ENCODE results near the gene KRTAP4-12.
"Not testable (repeated sequence)": the region's sequence is repeated elsewhere in the genome, so short reads cannot be mapped to it uniquely, and the experiment has no call there.

The KRTAP4-12 gene

DNA sequence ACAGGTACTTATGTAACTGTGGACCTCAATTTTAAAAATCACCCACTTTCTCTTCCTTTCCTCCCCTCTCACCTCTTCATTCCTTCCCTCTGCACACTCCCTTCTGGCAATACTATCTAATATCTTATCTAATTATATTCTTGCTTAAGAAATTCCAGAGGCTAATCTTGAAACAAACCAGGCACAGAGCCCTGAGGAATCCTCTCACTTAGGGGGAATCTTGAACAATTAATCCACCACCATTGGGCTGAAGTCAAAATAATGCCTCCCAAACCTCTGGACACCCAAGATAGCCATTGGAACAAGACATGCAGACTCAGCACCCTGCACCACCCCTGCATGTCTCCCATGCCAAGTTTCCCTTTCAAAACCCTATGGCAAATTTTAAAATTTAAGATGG is 17.4 kb upstream of the KRTAP4-12 start:
- TF ChIP-seq, protein P1, sequence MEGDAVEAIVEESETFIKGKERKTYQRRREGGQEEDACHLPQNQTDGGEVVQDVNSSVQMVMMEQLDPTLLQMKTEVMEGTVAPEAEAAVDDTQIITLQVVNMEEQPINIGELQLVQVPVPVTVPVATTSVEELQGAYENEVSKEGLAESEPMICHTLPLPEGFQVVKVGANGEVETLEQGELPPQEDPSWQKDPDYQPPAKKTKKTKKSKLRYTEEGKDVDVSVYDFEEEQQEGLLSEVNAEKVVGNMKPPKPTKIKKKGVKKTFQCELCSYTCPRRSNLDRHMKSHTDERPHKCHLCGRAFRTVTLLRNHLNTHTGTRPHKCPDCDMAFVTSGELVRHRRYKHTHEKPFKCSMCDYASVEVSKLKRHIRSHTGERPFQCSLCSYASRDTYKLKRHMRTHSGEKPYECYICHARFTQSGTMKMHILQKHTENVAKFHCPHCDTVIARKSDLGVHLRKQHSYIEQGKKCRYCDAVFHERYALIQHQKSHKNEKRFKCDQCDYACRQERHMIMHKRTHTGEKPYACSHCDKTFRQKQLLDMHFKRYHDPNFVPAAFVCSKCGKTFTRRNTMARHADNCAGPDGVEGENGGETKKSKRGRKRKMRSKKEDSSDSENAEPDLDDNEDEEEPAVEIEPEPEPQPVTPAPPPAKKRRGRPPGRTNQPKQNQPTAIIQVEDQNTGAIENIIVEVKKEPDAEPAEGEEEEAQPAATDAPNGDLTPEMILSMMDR (conservative IDR thresholded peaks at IDR 0.05; ENCODE audit: low read depth, low read length), result no peak
- no peak for DNase-seq (ENCODE audit: low read depth)
- H3K4me3 ChIP-seq (ENCODE audit: low read length), result no peak overlapping the region

DNA sequence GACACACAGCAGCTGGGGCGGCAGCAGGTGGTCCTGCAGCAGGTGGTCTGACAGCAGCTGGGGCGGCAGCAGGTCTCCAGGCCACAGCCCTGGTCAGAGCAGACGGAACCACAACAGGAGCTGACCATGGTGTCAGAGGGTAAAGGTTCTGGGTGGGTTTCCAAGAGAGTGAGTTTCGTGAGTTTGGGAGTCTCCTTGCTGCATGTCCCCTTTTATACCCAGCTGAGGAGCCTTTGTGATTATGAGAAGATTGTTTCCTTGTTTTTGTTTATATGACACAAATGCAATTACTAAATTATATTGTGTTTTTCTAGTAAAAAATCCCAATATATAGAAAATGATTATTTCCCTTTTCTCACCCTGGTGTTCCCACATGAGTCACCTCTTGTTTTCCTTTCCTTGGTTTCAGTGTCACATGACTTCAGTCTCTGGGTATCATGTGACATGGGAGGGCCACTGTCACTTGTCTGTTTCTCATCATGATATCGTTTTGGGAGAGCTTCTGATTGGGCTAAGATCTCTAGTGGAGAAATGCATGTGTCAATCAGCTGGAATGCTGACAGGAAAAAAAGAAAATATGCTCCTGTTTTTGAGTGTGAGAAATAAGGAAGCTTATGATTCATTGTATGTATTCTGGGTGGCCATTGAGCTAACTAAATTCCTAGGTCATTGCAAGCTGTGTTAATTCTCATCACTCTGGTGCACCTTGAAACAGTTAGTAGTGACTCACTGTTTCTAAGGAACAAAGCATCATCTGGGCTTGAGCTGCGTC is 16.6 kb upstream of the KRTAP4-12 start, which contains the start of gene KRTAP4-6:
TSS of gene KRTAP4-6 (minus strand) at position 185 of the 772 bp plus-strand sequence. CDS start at position 128, 57 bp downstream.
- no peak within 1 kb of the TSS for H3K4me3 ChIP-seq (ENCODE audit: low read length)
- TF ChIP-seq, protein P1 (conservative IDR thresholded peaks at IDR 0.05; ENCODE audit: low read depth, low read length), result no peak
- peak; percentile 73 for DNase-seq (ENCODE audit: low read depth)

DNA sequence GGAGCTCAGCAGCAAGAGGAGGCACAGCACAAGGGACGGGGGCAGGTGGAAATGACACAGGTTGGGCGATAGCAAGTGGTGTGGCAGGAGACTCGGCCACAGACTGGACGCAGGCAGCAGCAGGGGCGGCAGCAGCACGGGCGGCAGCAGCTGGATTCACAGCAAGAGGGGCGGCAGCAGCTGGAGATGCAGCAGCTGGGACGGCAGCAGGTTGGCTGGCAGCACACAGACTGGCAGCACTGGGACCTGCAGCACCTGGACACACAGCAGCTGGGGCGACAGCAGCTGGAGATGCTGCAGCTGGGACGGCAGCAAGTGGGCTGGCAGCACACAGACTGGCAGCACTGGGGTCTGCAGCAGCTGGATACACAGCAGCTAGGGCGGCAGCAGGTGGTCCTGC is 15.9 kb upstream of the KRTAP4-12 start:
- not testable (repeated sequence) for DNase-seq (ENCODE audit: low read depth)

DNA sequence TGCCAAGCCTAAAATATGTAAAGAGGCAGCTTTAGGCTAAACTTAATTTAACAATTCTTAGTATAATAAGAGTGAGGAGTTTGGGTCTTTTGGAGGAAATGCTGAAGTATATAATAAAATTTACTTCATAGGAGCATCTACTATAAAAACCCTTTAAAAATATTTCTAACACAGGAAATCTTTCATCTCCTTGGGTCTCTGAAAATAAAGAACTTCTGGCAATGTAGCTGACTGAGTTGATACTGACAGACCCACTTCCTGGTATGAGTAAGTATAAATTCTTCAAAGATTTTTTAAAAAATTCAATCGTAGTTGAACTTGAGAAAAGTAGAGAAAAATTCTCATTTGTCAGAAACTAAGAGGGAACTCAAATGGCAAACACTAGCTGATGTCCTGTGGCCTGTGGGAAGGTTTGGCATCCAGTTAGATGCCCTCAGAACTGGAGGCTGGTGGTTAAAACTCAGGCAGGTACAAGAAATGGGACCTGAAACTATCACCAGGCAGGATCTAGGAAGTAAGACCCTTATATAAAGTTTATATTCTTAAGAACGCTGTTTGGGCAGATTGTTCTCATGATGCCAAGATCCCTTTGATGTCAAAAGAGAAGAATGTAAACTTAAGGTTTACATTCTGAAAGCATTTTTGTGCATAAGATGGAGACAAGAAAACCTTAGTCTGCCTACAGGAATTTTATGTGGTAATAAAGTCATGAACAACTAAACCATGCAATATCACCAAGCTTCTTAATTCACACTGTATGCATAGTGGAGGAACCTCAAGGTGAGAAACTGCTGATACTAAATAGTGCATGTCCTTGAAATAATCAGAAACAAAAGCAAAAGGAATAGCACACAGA is 10.1 kb upstream of the KRTAP4-12 start:
- DNase-seq (ENCODE audit: low read depth), result no peak
- TF ChIP-seq, protein P1 (conservative IDR thresholded peaks at IDR 0.05; ENCODE audit: low read depth, low read length), result no peak

More for the DNA sequence above, 15.9 kb upstream of the KRTAP4-12 start:
- H3K4me3 ChIP-seq (ENCODE audit: low read length), result not testable (repeated sequence)

DNA sequence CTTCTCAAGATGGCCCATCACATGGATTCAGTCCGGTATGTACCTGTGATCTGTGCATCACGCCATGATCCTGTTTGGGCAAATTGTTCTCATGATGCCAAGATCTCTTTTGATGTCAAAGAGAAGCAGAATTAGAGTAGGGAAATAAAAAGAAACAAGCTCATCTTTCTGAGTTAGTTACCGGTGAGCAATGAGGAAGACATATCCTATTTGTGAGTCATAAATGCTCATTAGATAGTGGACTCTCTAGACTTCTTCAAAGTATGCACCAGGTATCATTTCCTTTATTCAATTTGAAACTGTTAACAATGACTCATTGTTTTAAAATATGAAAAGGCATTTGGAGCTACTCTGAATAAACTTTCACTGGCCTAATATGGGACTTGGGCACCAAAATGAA is 8.0 kb upstream of the KRTAP4-12 start:
- H3K4me3 ChIP-seq (ENCODE audit: low read length), result no peak overlapping the region
- TF ChIP-seq, protein P1 (conservative IDR thresholded peaks at IDR 0.05; ENCODE audit: low read depth, low read length), result no peak
- no peak for DNase-seq (ENCODE audit: low read depth)

More for the DNA sequence above, 10.1 kb upstream of the KRTAP4-12 start:
- H3K4me3 ChIP-seq (ENCODE audit: low read length), result no peak overlapping the region

DNA sequence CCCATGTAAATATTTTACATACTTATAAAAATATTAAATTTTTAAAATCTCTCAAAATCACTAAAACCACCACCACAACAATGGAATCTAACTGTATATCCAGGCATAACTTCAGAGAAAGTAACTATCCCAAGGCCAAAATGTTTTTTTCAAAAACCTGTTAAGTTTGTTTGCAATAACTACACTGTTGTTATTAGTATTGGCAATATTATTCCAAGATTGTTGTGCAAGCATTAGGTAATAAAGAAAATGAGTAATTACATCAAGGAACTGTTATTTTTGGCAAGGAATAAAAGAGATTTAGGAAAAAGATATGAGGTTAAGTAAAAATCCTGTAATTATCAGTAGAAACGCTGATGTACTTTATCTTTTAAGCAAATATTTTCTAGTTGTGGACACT is 3.4 kb upstream of the KRTAP4-12 start:
- TF ChIP-seq, protein P1 (conservative IDR thresholded peaks at IDR 0.05; ENCODE audit: low read depth, low read length), result no peak
- H3K4me3 ChIP-seq (ENCODE audit: low read length), result no peak overlapping the region
- DNase-seq (ENCODE audit: low read depth), result no peak

DNA sequence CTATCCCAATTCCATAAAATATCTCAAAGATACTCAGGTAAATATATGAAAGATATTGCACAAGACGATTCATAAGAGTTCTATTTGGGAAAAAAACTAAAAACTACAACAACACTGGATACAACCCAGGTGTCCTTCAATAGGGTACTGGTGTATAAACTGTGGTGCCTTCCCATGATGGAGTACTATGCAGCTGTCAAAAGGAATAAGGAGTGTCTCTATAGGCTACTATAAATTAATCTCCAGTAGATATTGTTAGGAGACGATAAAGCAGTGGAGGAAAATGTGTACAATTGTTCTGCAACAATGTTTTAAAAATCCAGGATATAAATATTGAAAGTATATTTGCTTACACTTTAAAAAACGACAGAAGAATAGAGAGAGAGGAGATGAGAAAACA is 2.4 kb upstream of the KRTAP4-12 start:
- no peak overlapping the region for H3K4me3 ChIP-seq (ENCODE audit: low read length)
- TF ChIP-seq, protein P1 (conservative IDR thresholded peaks at IDR 0.05; ENCODE audit: low read depth, low read length), result no peak
- no peak for DNase-seq (ENCODE audit: low read depth)

Measured in retinal pigment epithelial cell (primary cell).